HG02798 (cell line): ENCODE measurements around the gene PACRG.
"Not testable (repeated sequence)": the region's sequence is repeated elsewhere in the genome, so short reads cannot be mapped to it uniquely, and the experiment has no call there.

Source experiments
- ATAC-seq: cut with Tn5 transposase; IDR thresholded peaks from one replicate; pipeline ENCODE4 v1.9.1; 2021; ENCODE audit warnings: mild to moderate bottlenecking; ENCODE audit not compliant: unreplicated experiment, poor library complexity

PACRG gene

DNA sequence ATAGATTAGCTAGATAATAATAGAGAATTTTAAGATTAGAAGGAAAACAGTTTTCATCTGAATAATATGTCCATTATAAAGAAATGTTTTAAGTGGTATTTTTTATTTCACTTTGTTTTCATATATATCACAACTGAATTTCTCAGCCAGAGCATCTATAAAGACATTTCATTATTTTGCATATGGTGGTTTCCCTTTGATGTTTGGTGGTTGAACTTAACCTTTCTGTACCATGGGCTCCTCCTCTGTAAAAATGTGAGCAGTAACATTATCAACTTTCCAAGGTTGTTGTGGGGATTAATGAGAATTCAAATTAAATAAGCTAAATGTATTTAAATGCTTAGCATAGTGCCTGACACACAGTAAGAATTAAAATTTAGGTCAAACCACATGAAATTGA, 567.0 kb downstream of the PACRG start:
- no peak for ATAC-seq

DNA sequence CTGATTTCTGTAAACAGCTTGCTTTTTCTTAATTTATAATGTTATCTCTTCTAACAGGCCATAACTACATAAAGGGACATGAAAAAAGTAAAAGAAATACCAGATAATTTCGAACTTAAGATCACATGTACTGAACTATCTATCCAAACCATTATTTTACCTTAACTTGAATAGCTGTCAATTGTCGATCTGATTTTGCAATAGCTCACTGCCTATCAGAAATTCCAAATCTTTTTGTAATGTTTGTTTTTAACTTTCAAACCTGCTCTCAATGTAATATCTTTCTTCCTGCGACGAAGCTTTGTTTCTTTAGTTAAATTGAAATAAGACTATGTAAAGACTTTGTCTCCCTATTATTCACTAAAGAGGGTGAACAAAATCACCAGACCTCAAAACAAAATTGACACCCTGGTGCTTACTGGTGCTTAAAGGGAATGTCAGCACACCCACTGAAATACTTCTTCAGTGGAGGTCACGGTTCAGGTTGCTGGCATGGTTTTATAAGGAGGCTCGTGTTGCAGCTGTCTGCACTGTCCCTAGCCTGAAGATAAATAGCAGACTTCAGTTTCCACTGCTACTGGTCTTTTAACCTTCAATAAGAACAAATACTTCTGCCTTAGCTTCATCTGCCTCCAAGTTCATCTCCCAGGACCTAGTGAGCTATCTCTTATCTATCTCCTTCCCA, 569.2 kb downstream of the PACRG start:
- ATAC-seq: no peak

- ATAC-seq: no peak
These were observed 570.5 kb downstream of the PACRG start for GRCh38 chr6:163298079-163298830.

DNA sequence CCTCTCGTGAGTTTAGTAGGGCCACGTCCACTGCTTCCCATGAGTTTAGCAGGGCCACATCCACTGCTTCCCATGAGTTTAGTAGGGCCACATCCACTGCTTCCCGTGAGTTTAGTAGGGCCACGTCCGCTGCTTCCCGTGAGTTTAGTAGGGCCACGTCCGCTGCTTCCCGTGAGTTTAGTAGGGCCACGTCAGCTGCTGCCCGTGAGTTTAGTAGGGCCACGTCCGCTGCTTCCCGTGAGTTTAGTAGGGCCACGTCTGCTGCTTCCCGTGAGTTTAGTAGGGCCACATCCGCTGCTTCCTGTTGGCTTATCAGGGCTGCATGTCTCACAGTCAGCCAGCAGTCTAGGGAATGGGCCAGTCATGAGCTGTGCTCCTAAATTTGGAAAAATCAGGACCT, 573.1 kb downstream of the PACRG start:
- ATAC-seq: no peak

DNA sequence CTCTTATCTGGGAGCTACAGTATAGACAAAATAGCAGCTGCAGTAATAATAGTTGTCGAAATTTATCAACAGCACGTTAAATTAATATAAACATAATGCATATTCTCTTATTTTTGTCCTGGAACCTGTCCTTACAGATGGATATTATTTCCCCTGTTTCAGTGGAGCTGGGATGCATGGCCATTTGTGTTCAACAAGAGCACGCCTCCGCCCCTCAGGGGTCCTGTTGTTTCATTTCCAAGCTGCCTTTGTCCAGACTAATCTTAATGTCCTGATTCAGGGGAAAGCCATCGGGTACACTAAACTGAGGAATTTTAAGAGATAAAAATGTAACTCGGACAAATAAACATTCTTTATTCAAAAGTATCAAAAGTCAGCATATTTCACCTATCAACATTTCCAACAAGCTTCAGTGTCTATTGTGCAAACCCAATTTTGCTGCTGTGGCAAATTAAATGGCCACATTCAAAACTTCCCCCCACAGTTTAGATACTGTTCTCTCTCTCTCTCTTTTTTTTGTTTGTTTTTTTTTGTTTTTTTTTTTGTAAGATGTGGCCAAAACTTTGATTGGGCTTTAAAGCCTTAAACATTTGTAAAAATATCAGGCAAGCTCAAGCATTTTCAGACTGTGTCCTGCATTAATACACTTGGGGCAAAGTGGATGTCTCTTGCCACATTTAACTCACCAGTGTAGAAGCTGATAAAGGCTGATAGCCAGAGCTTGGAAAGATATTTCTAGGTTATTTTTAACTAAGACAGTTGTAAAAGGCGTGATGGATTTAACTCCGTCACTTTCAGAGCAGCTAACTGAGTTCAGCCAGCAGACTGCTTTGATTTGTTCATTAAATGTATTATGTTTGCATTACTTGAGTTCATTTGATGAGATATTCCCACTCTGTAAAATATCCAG, 574.2 kb downstream of the PACRG start:
- ATAC-seq: no peak

DNA sequence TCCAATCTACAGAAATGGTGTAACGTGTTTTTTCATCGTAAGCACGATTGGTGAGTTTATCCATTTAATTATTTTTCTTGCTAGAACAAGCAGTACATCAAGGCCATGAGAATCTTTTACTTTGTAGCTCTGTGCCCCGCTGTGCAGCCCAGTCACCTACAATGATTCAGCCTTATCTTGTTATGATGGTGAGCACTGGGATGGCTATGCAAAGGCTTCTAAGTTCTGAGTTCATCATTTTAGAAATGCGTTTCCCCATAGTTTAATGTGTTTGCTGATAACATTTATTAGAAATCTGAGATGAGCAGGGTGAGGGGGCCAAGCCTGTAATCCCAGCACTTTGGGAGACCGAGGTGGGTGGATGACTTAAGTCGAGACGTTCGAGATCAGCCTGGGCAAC, 575.0 kb downstream of the PACRG start:
- ATAC-seq: no peak

GRCh38 chr6:163306000-163306399, 578.2 kb downstream of the PACRG start:
- ATAC-seq: no peak

GRCh38 chr6:163308629-163309440, 581.1 kb downstream of the PACRG start:
- no peak for ATAC-seq

DNA sequence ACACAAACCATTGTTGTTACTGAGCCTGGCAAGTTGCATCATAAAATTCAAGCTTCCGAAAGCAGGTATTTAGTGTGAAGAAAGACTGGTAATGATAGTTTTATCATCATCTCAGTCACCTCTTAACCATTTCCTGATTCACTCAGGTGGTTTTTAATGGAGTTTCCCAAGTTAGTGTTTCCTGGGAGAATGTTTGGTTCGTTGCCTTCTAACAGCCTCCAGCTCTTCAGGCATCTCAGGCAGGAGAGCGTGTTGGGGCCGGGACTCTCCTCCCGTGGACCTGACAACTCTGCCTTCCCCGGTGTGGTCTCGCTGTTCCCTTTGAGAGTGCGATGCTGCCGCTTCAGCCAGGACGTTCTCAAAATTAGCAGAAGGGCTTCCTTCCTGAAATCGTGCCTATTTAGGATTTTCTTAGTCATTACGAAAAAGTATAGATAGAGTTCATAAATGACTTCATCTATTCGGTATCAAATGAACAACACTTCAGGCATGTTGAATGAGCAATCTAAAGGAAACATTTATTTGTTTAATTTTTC, 581.8 kb downstream of the PACRG start:
- ATAC-seq: no peak

- ATAC-seq: no peak
These were observed 582.6 kb downstream of the PACRG start for GRCh38 chr6:163310096-163310972.

DNA sequence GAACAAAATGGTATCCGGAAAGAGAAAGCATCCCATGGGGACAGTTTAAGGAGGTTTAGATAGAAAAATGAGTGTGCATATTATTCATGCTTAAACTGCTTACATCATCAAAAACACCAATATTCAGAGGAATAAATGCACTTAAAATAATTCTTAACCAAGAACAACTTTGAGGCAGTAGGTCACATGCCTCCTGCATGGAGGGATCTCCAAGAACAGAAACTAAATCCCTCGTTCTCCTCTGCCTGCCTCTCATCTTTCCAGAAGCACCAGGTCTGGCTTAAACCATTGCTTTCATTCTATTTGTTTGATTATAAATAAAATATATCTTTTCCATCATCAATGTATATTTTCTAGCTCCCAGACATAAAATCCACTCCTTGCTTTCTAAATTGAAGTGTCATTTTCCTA, 583.2 kb downstream of the PACRG start:
- no peak for ATAC-seq

DNA sequence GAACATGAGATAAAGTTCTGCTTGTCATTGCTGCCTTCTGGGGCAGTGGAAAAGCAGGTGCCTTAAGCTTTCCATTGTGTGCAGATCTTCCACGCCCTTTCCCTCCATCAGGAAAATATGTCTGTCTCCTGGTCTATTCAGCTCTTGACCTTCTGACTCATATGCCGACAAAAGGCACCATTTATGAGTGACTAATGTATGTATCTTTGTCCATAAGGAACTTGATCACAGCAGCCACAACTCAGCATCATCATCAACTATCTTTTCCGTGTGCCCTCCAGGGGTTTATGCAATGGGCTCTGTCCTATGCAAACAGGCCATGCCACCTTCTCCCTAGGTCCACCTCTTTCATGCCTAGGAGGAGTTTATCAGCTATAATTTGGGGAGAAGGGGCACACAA, 584.1 kb downstream of the PACRG start:
- no peak for ATAC-seq

DNA sequence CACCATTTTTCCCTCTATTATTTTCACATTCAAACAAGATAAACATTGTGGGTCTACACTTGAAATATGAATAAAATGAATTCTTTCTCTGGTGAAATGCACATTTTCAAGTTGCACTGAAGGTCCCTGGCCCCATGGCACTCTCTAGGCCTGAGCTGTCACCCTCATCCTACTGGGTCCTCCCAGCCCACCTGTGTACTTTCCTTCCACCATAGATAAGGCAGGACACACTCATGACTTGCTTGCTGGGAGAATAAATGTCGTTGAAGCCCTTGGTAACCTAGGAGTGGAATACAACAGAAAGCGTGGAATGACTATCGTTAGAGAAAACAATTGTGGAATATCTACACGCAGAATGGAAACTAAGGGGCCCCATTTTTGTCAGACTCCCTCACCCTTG, 585.8 kb downstream of the PACRG start:
- no peak for ATAC-seq

DNA sequence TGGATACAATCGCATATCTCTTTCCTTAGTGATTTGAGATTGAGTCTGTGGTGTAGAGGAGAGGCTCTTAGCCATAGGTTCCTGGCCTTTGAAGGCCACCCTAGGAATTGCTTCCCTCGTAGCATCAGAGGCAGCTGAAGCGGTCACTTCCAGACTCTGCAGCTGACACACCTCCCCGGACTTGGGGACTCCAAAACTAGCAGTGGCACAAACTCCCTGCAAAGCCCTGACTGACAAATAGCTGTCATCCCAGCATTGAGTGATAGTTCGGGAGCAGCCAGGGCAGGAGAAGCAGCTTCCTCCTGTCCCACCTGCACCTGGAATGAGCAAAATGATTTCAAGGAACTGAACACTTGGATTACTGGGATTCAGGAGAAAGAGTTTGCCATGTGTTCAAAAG, 586.2 kb downstream of the PACRG start:
- no peak for ATAC-seq

DNA sequence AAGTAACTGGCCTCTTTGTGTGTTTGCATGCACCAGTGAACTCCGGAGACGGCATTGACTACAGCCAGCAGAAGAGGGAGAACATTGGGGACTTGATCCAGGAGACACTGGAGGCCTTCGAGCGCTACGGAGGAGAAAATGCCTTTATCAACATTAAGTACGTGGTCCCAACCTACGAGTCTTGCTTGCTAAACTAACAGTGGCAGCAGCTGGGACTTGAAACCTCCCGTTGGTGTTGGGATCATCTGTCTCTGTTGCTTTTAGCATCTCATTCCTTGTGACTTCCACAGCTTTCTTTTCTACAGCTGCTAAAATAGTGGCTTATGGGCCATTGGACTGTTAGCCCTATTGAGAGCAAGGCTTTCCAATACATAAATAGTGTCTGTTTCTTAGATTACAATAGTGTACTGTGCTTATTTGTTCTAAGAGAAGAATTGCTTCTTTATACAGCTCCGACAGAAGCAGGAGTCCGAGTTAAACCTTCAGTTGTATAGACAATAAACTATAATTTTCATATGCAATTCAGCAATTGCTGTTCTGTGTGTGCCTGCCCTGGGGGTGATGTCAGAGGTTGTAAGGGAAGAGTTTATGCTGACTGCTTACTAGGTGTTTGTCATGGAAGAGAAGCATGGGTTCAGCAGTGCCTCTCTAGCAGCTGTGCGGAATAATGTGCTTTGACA, 587.2 kb downstream of the PACRG start:
- ATAC-seq: no peak

DNA sequence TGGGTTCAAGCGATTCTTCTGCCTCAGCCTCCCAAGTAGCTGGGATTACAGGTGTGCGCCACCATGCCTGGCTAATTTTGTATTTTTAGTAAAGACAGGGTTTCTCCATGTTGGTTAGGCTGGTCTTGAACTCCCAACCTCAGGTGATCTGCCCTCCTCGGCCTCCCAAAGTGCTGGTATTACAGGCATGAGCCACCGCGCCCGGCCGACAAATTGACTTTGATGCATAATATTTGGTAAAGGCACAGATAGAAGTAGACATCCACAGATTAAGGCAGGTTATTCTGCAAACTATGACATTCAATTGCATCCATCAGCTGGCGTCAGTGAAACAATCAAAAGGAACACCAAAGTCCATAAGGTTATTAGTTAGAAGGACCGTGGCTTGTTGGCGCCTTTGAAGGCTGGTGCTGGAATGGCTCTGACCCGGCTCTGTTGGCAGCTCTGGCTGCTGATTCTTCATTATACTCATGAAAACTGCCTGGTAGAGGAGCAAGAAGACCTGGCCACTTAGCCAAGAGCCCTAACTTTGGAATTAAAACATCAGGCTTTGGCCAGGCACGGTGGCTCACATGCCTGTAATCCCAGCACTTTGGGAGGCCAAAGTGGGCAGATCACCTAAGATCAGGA, 589.2 kb downstream of the PACRG start:
- ATAC-seq: not testable (repeated sequence)

- no peak for ATAC-seq
These were observed 590.5 kb downstream of the PACRG start for GRCh38 chr6:163318071-163318786.
